HS-5 (cell line): Measurements from ENCODE around the gene ESPNL.

ENCODE experiments used
- DNase-seq: peaks from one replicate; pipeline ENCODE4 v3.0.0-alpha.2; 2012; ENCODE audit warnings: low read depth

The ESPNL gene

DNA sequence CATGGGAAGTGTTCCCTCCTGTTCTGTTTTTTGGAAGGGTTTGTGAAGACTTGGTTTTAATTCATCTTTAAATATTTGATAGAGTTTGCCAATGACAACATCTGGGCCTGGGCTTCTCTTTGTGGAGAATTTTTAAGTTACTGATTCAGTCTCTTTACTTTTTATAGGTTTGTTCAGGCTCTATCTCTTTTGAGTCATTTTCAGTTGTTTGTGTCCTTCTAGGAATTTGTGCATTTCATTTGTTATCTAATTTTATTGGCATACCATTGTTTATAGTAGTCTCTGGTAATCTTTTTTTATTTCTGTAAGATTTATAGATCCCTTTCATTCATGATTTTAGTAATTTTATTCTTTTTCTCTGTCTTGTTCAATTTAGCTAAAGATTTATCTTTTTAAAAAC lies 24.7 kb upstream of the ESPNL start:
- DNase-seq = no peak

DNA sequence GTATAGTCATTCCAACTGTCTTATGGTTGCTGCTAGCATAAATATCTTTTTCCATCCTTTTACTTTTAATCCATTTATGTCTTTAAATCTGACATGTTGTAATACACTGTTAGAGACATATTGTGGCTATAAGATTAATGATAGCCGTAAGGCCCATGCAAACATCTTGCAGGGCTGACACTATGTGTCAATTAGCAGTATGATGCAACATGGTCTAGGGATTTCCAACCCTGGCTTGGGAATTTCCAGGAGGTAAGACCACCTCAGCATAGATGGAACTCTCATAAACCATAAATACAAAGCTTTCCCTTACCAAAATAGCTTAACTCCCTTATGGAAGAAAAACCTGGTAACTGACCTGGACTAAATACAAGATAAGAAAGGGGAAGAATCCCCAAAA lies 22.8 kb upstream of the ESPNL start:
- DNase-seq = no peak

DNA sequence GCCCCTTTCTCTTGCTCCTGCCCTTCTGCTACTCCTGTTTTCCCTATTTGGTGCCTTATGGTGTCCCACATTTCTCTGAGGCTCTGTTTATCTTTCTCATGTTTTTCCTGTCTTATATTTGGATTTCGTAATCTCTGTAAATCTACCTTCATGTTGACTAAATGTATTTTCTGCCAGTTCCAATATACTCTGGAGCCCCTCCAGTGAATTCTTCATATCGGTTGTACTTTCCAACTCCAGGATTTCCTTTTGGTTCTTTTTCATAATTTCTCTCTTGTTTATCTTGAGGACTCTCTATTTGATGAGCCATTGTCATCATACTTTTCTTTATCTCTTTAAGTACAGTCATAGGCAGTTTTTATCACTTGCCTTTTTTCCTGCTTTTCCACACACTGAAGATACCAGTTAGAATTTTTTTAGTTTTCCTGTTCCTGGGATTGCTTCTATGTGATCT lies 20.2 kb upstream of the ESPNL start:
- no peak for DNase-seq

DNA sequence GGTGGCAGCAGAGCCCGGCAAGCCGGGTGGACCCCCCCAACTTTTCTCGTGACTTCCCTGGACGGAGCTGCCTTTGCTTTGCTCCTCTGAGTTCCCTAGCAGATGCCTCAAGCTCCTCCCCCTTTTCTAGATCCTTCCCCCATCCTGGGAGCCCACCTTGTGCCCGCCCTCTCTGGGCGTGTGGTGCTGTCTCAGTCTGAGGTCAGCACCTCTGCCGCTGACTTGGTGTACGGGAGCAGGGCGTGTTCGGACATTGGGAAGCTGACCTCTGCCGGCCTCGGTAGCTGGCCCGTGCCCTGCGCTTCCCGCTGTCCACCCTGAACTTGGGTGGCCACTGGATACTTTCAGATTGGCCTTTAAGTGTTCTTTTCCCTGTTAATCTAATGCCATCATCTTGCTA lies 19.6 kb upstream of the ESPNL start:
- no peak for DNase-seq

DNA sequence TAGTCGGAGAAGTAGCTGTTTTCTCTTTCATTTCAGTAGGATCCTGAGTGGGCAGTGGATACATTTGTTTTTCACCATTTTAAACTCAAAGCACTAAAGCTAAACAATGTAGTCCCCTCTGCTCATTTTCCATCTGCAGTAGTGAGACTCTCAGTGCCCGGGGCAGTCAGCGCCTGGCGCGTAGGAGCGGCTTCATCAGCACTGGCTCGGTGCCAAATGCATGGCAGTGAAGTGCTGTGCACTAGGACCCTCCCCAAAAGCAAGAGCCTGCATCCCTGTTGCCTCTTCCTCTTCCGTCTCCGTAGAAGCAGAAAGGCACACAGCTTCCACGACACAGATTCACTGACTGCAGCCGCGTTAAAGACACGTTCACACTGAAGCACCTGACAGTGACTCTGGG lies 19.0 kb upstream of the ESPNL start:
- DNase-seq = no peak

DNA sequence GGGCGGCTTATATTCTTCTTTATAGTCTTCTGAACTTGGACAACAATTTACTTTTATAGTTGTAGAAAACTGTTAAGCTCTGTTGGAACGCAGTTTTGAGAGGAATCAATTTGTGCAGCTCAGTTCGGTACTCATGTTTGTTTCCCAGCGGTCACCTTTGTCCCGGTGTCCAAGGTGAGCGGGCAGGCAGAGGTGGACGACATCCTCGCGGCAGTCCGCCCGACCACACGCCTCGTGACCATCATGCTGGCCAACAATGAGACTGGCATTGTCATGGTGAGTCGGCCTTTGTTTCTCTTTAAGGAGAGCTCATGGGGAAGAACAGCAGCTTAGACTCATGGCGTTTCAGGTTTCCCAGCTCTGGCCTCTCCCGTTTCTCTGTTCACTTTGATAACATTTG lies 18.6 kb upstream of the ESPNL start:
- no peak for DNase-seq

DNA sequence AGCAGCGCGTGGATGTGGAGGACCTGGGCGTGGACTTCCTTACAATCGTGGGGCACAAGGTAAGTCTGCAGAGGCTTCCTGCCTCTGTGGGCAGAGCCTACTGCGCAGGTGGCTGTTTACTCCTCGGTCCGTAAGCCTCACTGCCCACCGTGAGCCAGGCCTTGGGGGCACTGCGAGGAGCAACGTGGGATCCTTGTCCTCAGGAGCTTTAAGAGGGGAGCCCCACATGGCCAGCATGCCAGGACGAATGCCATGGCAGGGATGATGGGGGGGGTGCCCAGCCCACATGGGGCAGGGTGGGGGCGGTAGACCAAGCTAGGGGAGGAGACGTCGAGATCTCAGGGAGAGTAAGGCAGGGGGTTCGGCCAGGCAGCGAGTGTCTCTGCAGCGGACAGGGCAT lies 18.0 kb upstream of the ESPNL start:
- DNase-seq = no peak

DNA sequence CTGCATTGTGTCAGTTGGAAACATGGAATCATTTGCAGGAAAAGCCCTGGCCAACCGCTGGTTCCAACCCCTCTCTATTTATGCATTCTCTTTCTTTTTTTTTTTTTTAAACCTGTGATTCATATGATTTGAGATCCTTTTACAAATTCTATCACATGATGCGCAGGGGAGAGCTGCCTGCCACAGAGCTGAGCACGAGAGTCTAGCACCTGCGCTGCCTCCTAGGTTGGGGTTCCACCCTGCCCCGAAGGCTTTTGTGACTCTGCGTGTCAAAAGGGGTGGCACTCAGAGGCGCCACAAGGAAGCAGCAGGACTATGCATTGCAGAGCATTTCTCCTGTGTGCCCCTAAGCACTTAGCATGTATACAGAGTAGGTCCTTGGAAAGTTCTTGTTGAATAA lies 17.3 kb upstream of the ESPNL start:
- DNase-seq = no peak

DNA sequence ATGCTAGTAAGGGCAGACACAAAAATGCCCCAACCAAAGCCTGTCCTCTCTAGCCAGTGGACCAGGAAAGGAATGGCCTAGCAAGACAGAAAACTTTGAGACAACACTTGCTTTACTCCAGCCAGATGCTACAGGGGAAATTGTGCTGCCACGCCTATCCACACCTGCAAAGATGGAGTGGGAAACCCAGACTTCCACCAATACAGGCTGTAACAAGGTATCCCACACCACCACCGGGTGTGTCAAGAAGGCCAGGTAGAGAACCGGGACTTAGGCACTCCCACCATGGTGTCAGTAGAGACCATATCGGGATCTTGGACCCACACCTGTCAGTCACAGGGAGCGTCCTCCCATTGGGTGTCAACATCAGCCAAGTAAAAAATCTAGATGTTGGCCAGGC lies 16.2 kb upstream of the ESPNL start:
- DNase-seq = no peak

DNA sequence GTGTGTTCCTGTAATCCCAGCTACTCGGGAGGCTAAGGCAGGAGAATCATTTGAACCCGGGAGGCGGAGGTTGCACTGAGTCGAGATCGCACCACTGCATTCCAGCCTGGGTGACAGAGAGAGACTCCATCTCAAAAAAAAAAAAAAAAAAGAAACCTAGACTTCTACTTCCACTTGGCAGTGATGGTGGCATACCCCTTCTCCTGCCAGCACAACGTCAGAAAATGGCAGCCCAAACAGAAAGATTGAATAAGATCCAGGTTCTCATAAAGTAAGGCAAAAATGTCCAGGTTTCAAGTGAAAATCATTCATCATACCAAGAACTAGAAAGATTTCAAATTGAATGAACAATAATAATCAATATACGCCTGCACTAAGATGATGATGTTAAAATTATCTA lies 15.4 kb upstream of the ESPNL start:
- DNase-seq = no peak

DNA sequence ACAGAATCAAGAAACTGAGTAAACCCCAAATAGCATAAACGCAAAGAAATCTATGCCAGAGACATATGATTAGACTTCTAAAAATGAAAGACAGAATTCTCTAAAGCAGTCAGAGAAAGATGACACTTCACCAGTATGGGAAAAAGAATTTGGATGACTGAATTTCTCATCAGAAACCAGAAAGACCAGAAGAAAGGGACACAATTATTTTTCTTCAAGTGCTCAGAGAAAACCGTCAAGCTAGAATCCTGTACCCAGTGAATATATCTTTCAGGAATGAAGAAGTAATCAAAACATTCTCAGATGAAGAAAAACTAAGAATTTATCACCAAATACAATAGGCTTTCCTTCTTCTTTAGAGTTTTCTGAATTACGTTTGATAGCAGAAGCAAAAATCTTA lies 14.2 kb upstream of the ESPNL start:
- no peak for DNase-seq

DNA sequence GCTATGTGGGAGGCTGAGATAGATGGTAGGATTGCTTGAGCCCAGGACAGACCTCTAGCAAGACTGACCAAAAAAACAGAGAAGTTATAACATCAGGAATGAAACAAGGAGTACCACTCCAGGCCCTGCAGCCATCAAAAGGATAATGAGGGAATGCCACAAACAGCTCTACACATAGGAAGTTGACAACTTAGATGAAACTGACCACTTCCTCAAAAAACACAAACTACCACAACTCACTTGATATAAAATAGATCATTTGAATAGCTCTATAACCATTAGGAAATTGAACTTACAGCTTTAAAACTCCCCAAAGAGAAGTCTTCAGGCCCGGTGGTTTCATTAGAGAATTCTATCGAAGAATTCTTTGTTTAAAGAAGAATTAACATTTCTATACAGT lies 12.9 kb upstream of the ESPNL start:
- no peak for DNase-seq

DNA sequence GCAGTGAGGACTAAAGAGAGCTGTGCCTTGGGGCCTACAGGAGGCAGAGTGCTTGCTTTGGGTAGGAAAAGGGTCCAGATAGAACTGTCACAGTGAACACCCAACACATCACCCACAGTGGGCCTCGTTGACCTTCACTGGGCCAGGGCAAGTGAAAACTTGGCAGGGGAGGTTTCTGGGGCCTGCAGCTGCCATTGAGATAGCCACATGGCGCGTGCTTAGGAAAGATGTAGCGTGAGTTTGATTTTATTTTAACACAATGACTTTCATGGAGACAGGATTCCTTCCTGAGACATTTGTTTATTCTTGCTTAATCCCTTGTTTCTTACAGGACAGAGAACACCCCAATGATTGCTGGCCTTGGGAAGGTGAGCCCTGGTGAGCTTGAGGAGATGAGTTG lies 9.3 kb upstream of the ESPNL start:
- DNase-seq = no peak

DNA sequence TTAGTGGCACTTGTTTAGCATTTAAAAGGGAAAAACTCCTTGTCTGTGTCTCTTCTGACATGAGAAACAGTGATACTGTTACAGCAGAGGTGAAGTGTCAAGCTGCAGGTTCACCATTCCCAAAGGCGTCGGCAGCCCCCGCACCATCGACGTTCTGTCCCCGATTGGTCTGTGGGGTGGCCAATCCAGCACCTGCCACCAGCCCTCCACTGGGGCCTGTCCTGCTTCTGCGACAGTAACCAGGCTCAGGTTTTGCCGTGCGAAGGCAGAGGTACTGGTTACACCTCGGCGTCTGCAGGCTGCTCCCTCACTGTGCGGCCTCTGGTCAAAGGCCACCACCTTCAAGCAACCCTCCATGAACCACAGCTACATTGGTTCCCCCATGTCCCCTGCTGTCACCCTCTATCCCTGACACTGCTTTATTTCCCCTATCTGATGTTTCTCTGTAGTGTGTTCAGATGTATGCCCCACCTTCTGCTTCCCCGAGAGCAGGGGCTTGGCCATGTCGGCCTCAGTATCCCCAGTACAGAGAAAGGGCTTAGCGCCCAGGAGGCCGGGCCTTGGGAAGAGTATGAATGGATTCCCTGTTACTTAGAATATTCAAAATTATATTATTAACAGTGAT lies 8.6 kb upstream of the ESPNL start:
- DNase-seq = no peak

DNA sequence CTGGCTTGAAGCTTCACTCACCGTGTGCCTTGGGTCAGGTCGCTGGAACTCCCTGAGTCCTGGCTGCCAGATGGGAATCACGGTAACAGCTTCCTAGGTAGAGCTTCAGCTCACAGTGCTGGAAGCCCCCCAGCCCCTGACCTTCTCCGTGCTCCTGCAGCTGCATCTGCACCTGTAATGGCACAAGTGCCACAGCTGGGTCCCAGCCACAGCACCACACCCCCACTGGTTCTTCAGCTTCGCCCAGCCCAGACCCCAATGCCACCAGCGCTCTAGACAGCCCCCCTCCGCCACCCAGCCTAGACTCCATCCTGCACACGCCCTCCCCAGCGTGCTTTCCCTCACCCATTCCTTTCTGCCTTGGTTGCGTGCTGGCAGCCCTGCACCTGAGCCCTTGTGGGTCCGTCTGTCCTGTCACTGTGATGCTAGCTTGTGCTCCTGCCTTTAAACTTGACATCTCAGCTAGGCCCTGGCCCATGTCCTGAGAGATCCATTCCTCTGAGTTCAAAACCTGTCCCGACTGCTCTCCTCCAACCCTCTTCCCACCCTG lies 7.6 kb upstream of the ESPNL start:
- no peak for DNase-seq

DNA sequence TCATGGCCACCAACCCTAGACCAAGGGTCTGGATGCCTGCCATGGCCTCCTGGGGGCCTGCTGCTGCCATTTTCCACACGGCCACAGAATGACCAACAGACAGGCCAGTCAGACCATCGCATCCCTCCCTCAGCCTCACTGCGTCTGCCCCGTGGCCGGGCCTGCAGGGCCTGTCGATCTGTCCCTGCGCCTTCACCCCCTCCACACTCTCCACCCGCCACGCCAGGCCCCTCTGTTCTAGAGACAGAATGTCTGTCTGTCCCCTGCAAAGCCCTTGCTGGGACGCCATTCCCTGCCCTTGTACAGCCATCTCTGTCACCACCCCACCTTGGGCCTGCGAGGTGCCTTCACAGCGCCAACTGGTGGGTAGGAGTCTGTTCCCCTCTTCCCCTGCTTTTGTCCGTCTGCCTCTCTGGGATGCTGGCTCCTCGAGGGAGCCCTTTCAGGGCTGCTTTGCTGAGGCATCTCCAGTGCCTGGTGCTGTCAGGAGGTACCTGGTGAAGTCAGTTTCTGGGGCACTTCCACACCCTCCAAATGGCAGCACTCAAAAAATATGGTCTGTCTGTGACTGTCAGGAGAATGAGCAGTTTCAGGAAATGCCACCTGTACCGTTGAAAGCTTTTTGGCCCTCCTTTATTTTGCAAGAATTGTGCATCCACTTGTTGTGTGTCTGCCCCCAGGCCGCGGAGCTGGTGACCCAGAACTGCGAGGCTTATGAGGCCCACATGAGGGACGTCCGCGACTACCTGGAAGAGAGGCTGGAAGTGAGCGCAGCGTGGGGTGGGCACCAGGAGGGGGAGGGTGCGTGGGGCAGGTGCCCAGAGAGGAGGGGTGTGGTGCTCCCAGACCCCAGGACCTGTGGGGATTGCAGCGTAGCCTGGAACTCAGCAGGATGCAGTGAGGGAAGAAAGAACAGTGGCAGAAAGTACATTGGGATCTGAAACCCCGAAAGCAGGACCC lies 6.7 kb upstream of the ESPNL start:
- DNase-seq = no peak

DNA sequence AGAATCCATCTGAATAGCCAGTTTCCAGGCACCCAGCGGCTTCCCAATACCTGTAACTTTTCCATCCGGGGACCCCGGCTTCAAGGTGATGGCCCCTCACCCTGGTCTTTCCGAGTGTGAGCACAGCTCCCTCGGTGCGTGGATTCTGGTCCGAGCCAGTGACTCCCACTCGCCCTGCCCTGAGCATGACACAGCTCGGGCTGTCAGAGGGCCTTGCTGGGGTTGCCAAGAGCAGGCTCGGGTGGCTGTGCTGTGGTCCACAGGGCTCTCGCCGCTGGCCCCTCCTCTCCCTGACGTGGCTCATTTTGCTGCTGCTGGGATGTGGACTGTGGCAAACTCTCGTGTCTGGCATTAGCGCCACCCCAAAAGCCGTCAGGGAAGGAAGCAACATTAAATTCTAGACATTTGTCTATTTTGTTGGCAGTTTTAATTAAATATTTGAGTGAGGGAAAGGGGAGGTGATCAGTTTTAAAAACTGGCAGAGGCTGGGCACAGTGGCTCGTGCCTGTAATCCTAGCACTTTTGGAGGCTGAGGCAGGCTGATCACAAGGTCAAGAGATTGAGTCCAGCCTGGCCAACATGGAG lies 5.6 kb upstream of the ESPNL start:
- no peak for DNase-seq

DNA sequence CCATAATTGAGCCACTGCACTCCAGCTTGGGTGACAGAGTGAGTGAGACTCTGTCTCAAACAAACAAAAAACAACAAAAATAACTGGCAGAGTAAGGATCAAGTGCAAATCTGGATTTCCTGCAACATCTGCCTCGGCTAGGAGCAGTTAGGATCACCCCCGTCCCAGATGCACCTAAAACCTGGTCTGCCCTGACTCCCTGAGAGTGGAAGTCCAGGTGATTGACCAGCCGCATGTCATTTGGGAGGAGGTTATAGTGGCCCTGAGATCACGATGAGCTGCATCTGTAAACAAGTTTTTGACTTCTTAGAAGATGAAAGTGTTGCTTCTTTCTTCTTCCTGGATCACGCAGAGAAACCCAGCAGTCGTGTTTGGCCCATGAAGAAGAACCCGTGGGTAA lies 5.0 kb upstream of the ESPNL start:
- DNase-seq = no peak

DNA sequence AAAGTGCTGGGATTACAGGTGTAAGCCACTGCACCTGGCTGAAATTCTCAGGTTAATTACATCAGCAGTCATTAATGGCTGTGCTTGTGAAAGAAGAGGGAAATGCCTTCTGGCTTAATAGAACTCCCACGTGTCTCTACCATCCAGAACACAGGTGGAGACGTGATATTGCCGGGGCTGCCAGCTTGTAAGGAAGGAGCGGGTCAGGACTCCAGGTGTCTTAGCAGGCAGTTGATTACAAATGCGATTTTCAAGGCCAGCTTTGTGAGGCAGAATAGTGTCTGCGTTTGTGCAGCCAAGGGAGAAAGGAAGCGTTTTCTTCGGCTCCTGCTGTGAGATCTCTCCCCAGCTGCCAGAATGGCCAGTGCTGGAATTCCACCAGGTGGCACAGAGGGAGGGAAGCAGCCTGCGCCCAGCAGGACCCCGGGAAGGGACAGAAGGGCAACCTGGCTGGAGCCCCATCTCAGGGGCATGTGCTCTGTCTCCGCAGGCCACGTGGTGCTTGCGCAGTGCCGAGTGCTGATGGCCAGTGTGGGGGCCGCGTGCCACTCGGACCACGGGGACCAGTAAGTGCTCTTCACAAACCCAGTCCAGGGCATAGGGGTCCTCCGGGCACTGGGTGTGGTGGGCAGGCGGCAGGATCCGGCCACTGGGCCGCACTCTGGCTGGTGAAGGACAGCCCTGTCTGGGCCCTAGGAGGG lies 3.7 kb upstream of the ESPNL start:
- DNase-seq = no peak

DNA sequence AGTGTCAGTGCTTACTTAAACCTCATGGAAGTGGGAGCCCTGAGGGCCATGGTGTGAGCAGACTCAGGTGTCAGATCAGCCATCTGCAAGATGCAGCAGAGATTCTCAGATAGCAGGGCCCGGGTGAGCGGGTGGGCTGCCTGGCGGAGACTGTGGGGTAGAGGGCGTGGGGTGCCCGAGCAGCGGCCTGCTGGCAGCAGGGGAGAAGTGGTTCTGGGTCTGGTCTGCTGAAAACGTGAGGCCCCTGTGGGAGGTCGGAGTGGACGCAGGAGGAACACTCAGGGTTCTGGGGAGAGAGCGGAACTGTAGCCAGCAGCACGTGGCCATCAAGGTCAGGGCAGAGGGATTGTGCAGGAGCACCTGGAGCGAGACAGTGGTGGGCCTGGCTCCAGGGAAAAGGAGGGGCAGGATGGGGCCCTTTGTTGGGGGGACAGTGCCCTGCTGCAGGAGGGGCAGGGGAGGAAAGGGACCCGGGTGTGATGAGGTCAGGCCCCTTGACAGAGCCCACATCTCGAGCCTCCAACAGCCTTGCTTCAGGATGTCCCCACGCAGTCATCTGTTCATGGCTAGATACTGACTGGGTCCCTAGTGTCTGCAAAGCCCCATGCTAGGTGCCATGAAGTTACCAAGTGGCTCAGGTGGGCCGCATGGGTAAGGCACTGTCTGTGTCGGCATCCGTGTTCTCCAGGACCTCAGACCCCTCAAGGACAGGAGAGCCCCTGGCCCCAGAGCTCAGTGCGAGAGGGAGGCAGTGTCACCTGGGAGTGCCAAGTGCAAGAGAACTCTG lies 2.7 kb upstream of the ESPNL start:
- no peak for DNase-seq
